ENCODE results near the gene KRTAP12-2.

DNA sequence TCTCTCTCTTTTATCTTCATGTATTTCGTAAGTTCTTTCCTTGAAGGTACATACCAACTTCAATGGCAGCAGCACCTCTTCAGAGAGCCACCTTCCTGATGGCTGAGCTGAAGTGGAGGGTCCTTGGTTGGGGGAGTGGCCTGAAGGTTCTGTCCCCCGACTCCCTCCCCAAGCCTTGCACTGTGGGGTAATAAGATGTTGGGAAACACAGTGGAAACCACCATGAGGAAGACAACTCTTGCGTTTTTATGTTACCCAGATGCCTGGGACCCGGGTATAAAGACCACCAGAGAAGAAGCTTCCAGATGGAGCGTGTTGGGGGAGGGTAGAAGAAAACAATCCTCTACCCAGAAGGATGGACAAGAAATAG, 8.2 kb downstream of the KRTAP12-2 start:
- TF ChIP-seq EZH2phosphoT487 (IDR thresholded peaks at IDR 0.05; ENCODE audit: low read depth), result no peak
- TF ChIP-seq, protein P1, sequence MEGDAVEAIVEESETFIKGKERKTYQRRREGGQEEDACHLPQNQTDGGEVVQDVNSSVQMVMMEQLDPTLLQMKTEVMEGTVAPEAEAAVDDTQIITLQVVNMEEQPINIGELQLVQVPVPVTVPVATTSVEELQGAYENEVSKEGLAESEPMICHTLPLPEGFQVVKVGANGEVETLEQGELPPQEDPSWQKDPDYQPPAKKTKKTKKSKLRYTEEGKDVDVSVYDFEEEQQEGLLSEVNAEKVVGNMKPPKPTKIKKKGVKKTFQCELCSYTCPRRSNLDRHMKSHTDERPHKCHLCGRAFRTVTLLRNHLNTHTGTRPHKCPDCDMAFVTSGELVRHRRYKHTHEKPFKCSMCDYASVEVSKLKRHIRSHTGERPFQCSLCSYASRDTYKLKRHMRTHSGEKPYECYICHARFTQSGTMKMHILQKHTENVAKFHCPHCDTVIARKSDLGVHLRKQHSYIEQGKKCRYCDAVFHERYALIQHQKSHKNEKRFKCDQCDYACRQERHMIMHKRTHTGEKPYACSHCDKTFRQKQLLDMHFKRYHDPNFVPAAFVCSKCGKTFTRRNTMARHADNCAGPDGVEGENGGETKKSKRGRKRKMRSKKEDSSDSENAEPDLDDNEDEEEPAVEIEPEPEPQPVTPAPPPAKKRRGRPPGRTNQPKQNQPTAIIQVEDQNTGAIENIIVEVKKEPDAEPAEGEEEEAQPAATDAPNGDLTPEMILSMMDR (IDR thresholded peaks at IDR 0.05; ENCODE audit: low read depth, low read length), result no peak

All from OCI-LY3 (cell line).